Measurements from ENCODE around the gene JMJD1C. TPM values are rescaled to one million over a fixed set of nuclear protein-coding genes. Genes with fewer than 3 reads are reported as not detected.
A peak's percentile ranks its signal among the peaks of the same experiment; 100 is the strongest.

JMJD1C gene
- total RNA-seq, 4 donors from 2014 or later, result 41.6 to 77.8 (median 56.9) TPM

DNA sequence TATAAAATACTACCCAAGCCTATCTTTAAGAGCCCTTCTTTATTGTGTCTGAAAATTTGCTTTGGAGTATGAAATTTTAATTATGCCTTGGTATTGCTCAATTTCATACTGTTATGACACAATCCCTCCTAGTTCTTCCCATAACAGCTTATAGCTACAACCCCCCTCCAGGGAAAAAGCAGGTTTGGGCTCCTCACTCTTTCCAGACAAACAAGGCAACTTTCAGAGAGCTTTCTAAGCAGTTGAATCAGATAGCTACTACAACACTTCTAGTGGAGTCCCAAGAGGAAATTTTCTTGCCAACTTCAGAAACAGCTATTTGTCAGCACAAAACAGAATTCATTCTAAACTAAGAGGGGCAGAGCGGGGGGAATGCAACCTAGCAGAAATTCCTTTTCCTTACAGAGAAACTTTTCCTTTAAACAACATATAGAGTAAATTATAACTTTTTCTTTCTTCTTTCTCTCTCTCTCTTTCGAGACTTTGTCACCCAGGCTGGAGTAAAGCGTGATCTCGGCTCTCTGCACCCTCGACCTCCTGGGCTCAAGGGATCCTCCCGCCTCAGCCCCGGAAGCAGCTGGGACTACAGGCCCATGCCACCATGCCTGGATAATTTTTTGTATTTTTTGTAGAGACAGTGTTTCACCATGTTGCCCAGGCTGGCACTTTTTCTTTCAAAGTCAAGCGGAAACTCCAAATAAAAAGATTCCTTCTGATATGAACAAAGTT, 26.0 kb upstream of the JMJD1C start:
- TF ChIP-seq CTCF (IDR thresholded peaks at IDR 0.05) (no peak), POLR2A (IDR thresholded peaks at IDR 0.05) (no peak)
- peaks cover 7 to 25% (median 17%) of the 10 kb centered on the region in 3 donors for H3K4me1 ChIP-seq
- H3K9me3 ChIP-seq, result no peaks in the 10 kb centered on the region
- no peak for DNase-seq
- 49 to 60% methylated on average over 8 of the region's 8 CpGs for WGBS, 2 donors
- intact Hi-C loops (cut with DNase I), result no loop called here
- no peaks in the 10 kb centered on the region for H3K27me3 ChIP-seq
- H3K4me3 ChIP-seq, result peak overlapping the region in 1 of 4 donors; percentile 16
- peak overlapping the region; percentile 45 to 67 (median 57) for H3K27ac ChIP-seq
- H3K36me3 ChIP-seq, result no peaks in the 10 kb centered on the region

- TF ChIP-seq CTCF (IDR thresholded peaks at IDR 0.05) (no peak), POLR2A (IDR thresholded peaks at IDR 0.05) (no peak)
- no peaks in the 10 kb centered on the region for H3K27me3 ChIP-seq
- H3K36me3 ChIP-seq, result no peaks in the 10 kb centered on the region
- 96% methylated on average over 3 of the region's 3 CpGs; no CpG with 5 or more reads in 1 of the 2 donors for WGBS, 2 donors
- no peak overlapping the region for H3K4me3 ChIP-seq
- peaks cover 7 to 25% (median 17%) of the 10 kb centered on the region in 3 donors for H3K4me1 ChIP-seq
- H3K27ac ChIP-seq, result no peak overlapping the region
- H3K9me3 ChIP-seq, result no peaks in the 10 kb centered on the region
- intact Hi-C loops (cut with DNase I), result no loop called here
- no peak for DNase-seq
These were observed 24.1 kb upstream of the JMJD1C start for GRCh38 chr10:63489838-63490237.

- H3K27ac ChIP-seq, result no peak overlapping the region
- DNase-seq, result no peak
- H3K4me1 ChIP-seq, result peaks cover 7 to 25% (median 17%) of the 10 kb centered on the region in 3 donors
- WGBS, 2 donors, result 85 to 91% methylated on average over 3 of the region's 3 CpGs
- TF ChIP-seq CTCF (IDR thresholded peaks at IDR 0.05), result no peak
- no peak for TF ChIP-seq POLR2A (IDR thresholded peaks at IDR 0.05)
- no peaks in the 10 kb centered on the region for H3K36me3 ChIP-seq
- intact Hi-C loops (cut with DNase I), result no loop called here
- H3K9me3 ChIP-seq, result no peaks in the 10 kb centered on the region
- no peaks in the 10 kb centered on the region for H3K27me3 ChIP-seq
- H3K4me3 ChIP-seq, result no peak overlapping the region
These were observed 22.2 kb upstream of the JMJD1C start for GRCh38 chr10:63487990-63488389.

DNA sequence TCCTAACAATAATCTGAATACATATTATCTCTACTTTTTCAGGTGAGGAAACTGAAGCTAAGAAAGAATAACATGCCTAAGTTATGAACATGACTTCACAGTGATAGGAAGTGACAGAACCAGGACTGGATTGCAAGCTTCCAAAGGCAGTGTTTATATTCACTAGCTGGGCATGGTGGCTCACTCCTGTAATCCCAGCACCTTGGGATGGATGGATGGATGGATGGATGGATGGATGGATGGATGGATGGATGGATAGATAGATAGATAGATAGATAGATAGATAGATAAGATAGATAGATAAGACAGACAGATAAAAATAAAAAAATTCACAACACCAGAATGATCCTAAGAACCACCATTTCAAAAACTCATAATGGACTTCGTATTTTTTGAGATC, 18.2 kb upstream of the JMJD1C start:
- TF ChIP-seq CTCF (IDR thresholded peaks at IDR 0.05) (no peak), POLR2A (IDR thresholded peaks at IDR 0.05) (no peak)
- Histone ChIP-seq H3K36me3 (no peaks in the 10 kb centered on the region), H3K27me3 (no peaks in the 10 kb centered on the region), H3K4me1 (peaks cover 0 to 14% (median 0%) of the 10 kb centered on the region in 3 donors), H3K4me3 (no peak overlapping the region), H3K9me3 (no peaks in the 10 kb centered on the region), H3K27ac (no peak overlapping the region)
- WGBS, 2 donors, result 93% methylated on average over 1 of the region's 1 CpG
- intact Hi-C loops (cut with DNase I), result no loop called here
- DNase-seq, result no peak

DNA sequence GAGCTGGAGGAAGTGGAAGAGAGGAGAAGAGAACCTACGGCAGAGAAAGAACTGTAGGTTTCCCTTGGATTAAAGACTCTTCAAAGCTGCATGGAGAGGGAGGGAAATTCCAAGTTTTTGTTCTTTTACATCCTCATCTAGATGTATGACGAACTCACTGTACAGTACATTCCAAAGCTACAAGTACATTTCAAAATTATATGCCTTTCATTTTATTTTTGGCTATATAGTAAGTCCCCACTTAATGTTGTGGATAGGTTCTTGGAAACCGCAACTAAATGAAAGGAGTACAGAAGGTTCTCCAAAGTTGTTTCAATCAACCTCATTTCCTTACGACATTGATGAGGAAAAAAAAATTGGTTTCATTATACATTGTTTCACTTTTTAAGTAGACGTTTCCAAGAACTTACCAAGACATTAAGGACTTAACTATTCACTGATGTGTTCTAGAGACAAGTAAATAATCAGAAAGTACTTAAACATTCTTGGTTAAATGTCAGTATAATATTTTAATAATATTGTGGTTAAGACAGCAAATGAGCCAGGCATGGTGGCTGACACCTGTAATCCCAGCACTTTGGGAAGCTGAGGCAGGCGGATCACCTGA, 16.1 kb upstream of the JMJD1C start:
- Histone ChIP-seq H3K4me1 (peaks cover 0 to 7% (median 0%) of the 10 kb centered on the region in 3 donors), H3K27ac (no peak overlapping the region), H3K9me3 (no peaks in the 10 kb centered on the region), H3K36me3 (no peaks in the 10 kb centered on the region), H3K27me3 (no peaks in the 10 kb centered on the region), H3K4me3 (no peak overlapping the region)
- no peak for DNase-seq
- 52 to 56% methylated on average over 6 of the region's 6 CpGs for WGBS, 2 donors
- intact Hi-C loops (cut with DNase I), result no loop called here
- no peak for TF ChIP-seq CTCF (IDR thresholded peaks at IDR 0.05)
- no peak for TF ChIP-seq POLR2A (IDR thresholded peaks at IDR 0.05)
